LNCAP (cell line): ENCODE data around the gene SEMA6A.

Experiments used
- TF ChIP-seq, protein P1 (sequence below): fragments of 450-650 bp; IDR thresholded peaks from 2 replicates; pipeline ENCODE4 v1.5.1; 2017; ENCODE audit warnings: mild to moderate bottlenecking

Gene SEMA6A

DNA sequence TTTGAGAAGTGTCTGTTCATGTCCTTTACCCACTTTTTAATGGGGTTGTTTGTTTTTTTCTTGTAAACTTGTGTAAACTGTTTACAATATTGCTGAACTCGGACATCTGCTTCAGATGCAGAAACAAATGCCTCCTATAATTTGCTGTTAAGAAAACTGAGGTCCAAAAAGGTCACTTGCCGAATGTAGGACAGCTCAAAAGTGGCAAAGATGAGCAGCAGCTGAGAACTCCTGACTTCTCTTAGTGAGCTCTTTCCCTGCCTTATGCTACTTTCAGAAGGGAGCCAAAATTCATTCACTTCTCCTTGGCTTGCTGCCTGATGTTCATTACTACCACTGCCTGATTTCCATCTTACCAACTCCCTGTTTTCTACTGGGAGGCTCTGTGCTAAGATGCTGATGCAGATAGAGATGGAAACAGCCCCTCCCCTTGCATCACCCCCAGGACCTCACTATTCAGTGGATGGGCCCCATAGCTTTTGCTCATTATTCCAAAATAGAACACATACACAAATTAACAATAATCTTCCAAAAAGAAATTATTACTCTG is 60.1 kb downstream of the SEMA6A start:
- TF ChIP-seq, protein P1, sequence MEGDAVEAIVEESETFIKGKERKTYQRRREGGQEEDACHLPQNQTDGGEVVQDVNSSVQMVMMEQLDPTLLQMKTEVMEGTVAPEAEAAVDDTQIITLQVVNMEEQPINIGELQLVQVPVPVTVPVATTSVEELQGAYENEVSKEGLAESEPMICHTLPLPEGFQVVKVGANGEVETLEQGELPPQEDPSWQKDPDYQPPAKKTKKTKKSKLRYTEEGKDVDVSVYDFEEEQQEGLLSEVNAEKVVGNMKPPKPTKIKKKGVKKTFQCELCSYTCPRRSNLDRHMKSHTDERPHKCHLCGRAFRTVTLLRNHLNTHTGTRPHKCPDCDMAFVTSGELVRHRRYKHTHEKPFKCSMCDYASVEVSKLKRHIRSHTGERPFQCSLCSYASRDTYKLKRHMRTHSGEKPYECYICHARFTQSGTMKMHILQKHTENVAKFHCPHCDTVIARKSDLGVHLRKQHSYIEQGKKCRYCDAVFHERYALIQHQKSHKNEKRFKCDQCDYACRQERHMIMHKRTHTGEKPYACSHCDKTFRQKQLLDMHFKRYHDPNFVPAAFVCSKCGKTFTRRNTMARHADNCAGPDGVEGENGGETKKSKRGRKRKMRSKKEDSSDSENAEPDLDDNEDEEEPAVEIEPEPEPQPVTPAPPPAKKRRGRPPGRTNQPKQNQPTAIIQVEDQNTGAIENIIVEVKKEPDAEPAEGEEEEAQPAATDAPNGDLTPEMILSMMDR: no peak

DNA sequence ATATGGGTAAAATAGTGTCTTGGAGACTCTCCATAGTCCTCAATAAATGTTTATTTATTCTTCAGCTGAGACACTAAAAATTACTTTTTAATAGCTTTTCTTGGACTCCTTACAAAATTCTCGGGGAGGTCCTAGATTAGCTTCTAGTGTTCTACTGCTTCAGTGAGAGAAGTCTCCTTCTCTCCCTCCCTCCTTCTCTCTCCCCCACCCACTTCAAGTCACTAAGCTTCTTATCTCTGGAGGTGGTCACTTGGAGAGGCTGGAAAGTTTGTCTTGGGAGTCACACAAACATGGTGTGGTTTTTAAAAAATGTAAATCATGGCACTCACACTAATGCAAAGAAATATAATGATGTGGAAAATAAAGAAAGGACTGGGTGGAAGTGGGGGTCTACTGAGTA is 64.1 kb downstream of the SEMA6A start:
- TF ChIP-seq, protein P1: no peak

DNA sequence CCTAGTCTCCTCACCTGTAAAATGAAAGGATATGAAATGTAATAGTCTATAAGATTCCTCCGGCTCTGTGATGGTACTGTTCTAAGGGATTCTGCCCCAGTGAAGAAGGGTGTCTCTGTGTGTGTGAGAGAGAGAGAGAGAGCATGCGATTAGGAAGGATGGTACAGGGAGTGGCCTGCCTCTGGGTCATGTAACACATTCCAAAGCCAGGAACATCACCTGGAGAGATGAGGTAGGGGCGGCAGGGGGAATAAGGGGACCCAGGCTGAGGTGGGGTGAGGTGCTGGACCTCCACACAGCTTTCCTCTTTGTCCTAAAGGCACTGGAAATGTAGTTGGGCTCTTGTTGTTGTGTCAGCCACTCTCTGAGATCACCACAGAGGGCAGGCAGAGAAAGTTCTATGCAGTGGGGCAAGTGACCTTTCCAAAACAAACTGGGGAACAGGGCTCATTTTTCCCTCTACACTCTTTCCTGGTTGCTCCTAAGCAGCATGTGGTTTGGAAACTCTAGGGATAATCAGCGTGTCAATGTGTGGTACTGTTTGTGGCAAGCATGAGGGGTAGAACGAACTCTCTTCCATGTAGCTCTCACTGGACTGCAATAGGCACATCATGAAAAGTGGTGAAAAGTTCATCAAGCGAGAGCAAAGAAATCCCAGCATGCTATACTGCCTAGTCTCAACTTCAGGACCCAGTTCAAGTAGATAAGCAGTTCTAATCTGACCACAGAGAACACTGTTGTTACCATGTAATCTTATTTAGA is 65.0 kb downstream of the SEMA6A start:
- TF ChIP-seq, protein P1: no peak

DNA sequence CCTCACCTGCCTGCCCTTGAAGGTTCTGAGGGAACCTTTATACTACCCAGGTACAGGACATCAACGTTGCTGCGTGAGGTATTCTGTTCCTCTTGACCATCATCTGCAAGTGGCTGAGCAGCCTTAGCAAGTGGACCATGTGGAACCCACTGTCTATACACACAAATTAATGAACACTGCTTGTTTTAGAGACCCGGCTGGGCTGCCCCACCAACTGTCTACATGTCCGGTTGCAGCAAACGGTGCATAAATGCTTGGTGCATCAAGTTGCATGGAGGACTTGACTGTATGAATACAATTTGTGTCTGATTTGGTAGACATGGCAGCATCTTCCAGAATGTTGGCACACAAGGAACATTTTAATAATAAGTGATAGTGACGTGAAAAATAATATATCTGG is 65.8 kb downstream of the SEMA6A start:
- TF ChIP-seq, protein P1: no peak

DNA sequence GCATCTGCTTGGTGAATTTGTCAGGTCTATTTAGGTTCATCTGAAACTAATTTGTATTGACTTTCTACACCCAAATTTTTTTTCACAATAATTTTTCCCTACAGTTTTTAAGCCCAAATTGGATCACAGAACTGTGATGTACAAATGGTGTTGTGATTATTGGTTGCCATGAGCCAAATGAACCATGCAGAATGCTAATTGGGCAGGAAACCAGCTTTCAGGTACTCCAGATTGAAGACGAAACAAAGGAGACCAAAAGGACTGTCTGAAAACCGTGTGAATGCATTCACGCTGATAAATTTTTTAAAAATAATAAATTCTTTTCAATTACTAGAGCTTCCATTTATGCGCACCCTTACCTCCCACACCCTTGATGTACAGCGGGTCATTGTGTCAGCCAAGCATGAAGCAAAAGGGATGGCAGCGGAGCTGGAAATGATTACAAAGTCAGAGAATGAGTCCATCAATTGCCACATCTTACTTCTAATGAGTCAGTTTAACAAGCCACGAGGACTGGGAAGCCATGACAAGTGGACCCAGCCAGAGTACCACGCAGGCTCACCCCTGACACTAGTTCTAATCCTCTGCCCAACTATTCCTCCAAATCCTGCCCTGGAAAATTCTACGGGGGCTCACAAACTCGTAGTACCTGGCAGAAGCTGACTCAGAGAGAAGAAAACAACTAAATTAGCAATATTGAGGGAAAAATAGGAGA is 66.5 kb downstream of the SEMA6A start:
- TF ChIP-seq, protein P1: no peak

DNA sequence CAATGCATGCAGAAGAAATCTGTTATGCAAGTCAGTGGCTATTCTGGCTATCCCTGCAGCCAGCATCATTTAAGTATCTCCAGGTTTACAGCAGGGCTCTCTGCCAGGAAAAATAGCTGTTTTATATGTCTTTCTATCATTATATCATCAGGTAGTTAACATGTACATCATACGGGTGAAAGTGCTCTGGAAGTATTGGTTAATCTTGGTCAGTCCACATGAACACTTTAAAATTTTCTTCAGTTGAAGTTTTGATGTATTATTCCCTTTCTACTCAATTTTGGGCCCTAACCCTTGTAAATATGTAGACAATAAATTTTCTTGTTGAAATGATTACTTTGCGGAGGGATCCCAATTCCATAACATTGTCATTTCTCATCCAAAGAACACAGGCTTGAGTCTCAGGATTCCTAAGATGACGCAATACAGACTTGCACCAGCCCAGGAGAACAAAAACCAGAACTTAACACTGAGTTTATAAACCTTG is 67.5 kb downstream of the SEMA6A start:
- TF ChIP-seq, protein P1: no peak

DNA sequence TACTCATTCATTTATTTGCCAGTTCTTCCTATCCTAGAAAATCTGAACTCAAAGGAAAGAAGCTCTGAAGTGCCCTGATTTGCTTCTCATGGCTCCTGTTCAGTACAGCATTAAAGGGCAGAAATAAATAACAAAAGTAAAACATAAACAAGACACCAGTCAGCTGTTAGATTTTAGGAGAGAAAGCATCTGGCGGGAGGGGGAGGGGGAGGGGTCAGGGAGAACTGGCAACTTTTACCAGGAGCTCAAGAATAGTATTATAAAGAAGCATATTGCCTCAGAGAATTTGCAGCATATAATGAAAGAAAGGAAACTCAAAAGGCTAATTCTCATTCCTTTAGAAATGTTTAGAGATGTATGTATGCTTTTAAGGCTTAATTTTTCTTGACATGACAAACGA is 68.1 kb downstream of the SEMA6A start:
- TF ChIP-seq, protein P1: no peak
